Astrocyte of the hippocampus (primary cell): ENCODE data around the gene CNTNAP2.

Experiments used
- DNase-seq: peaks from one replicate; pipeline ENCODE4 v3.0.0; 2011; ENCODE audit warnings: low read depth, low spot score

CNTNAP2 gene

DNA sequence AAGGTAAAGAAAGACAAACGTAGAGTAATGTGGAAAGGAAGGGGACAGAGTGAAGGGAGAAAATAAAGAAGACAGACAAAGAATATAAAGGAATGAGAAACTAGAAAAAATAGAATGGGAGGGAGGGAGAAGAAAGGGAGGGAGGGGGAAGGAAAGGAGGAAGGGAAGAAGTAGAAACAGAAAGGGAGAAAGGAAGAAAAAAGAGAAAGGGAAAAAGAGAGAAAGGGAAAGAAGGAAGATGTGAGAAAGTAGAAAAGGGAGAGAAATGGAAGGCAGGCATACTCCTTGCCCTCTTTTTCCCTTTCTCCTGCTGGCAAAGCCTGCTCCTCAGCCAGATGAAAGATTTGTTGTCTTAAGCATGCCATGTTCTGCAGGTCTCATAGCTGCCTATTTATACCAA lies 1336.2 kb downstream of the CNTNAP2 start:
- no peak for DNase-seq

- no peak for DNase-seq
Measured at GRCh38 chr7:147465223-147465622, 1348.6 kb downstream of the CNTNAP2 start.

- DNase-seq, result no peak
Measured at GRCh38 chr7:147472556-147472955, 1356.0 kb downstream of the CNTNAP2 start.

- DNase-seq, result no peak
Measured at GRCh38 chr7:147474862-147475261, 1358.3 kb downstream of the CNTNAP2 start.

- no peak for DNase-seq
Measured at GRCh38 chr7:147477526-147477925, 1360.9 kb downstream of the CNTNAP2 start.

GRCh38 chr7:147478796-147479195 lies 1362.2 kb downstream of the CNTNAP2 start:
- no peak for DNase-seq

DNA sequence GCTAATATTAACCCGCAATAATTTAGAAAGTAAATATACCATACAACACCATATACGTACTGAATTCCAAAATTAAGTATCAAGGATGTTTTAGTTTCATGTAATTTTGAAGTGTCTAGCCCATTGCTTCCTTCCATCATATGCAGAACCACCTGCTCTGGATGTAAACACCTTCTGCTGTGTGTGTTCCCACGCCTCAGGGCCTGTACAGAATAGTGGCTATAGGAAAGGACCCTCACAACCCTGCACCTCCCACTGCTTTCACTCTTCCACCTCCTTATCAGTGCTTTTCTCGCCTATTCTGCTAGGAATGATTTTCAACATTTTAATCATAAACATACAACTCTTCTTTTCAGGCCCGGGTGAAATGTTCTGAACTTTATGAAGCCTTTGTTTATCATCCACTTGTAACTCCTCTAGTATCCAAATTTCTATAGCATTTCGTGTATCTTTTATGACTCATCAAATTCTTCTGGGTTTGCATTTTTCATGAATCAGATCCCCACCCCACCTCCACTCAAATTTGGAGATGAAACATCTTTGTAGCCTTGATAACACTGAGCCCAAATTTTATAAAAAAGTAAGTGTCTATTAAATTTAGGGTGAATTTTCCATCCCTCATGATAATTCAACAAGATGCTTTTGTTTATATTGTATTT lies 1367.2 kb downstream of the CNTNAP2 start:
- DNase-seq, result no peak

DNA sequence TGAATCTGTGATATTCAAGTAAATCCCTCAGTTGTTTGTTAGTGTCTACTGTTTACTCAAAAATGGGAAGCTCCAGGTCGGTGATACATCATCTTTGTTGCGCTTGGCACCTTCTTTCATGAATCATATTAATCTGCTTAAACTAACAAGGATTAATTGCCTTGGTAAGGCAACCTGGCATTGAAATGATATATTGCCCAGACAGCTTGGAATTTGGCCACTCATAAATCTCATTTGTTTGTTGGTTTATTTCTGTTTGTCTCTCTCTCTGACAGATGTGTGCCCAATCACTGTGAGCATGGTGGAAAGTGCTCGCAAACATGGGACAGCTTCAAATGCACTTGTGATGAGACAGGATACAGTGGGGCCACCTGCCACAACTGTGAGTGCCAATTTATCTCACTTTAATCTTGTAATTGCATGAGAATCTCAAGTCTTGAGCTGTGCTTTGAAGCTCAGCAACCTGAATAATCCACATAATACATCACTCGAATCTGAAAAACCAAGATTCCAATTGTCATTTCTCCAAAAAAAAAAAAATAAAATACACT lies 1369.1 kb downstream of the CNTNAP2 start:
- DNase-seq, result peak; percentile 25

DNA sequence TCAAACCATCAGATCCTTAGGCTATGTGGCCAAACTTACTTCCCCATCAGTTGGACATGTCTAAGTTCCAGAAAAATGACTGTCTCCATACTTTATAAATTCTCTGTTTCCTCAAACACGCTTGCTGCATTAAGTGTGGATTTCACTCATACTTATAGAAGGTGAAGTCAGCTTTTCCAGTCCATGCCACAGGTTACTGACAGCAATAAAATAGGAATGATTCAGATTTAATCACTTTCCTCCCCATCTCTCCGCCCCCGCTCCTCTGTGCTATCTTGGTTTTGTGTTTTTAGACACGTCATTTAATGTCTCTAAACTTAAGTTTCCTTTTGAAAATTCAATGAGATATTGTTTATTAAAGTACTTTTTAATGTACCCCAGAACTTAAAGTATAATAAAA lies 1376.0 kb downstream of the CNTNAP2 start:
- DNase-seq, result no peak

- no peak for DNase-seq
Measured at GRCh38 chr7:147496209-147496608, 1379.6 kb downstream of the CNTNAP2 start.

DNA sequence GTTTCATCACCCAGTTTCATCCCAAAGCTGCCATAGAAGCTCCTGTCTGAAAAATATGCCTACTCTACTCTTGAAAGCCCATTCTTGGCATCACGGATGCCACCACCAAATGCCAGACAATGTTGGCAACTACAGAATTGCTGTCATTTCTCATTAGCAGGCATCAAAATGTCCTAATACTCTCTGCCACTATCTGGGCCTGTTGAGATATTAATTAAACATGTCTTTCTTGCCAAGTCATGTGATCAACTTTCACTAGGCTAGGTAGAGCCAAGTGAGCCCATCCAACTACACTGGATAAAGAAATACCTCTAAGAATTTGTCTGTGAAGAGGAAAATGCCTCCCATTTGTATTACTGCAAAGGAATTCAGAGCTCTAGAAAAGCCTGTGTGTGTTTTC lies 1380.6 kb downstream of the CNTNAP2 start:
- DNase-seq, result no peak

DNA sequence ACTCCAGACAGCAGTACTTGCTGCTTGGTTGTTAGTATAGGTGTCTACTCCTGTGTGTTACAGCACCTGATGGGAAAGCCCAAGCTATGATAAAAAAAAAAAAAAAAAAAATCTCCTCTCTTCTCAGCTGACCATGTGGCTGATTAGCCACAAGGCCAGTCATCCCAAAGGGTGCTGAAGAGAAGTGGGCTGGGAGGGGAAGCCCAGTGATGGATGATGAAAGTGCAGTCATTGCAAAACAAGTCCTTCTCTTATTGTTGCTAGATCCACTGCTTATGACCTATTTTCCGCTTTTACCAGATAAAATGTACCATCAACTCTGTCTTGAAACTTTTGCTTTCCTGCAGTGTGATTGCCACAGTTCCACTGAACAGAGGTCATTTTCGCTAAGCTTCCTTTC lies 1381.5 kb downstream of the CNTNAP2 start:
- DNase-seq, result no peak

- peak; percentile 12 for DNase-seq
Measured at GRCh38 chr7:147509035-147509501, 1392.5 kb downstream of the CNTNAP2 start.

GRCh38 chr7:147509541-147510200 lies 1393.1 kb downstream of the CNTNAP2 start:
- DNase-seq, result peak; percentile 25

DNA sequence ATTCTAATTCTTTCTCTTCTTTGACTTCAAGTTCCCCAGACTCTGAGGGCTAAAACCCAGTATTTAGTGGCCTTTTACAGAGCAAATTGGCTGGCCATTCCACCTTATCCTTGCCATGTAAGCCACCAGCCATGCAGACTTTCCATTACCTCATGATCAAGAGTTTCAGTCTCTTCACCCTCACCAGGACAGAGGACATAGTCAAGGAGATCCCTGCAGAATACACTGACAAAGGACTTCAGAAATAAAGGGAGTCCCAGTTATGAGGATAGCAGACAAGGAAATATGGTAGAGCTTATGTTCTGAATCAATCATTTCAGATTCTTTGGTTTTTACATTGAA lies 1393.6 kb downstream of the CNTNAP2 start:
- no peak for DNase-seq

DNA sequence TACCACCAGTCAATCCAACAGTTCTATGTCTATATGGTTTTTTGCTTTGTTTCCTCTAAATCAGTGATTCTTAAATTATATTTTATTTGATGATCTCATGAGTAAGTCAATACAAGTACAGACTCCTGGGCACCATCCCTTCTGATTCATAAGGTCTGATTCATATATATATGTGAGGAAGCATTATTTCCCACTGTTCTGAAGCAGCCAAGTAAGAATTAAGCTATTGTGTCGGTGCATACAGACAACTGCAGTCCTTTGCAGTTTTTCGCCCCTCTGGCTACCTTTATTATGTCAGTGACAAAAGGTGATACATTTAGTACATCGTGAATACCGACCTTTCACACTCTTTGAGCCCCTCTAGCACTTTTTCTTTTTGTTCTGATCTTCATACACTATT lies 1394.3 kb downstream of the CNTNAP2 start:
- DNase-seq, result peak; percentile 14

DNA sequence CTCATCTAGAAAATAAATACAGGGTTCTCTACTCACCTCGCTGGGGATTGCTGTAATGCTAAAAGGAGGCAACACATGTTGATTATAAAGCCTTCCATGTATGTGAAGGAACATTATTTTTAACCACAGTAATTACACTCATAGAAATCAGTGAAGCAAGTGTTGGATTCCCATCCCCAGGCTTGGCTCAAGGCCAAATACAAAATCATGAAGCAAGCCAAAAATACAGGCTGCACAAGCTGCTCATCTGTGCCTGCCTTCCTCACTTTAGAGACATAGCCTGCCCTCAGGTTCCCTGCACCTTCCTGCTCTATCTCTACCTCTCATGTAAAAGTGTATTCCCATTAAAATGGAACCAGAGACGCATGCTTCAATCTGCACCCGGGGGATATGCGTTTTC lies 1396.8 kb downstream of the CNTNAP2 start:
- DNase-seq, result no peak

DNA sequence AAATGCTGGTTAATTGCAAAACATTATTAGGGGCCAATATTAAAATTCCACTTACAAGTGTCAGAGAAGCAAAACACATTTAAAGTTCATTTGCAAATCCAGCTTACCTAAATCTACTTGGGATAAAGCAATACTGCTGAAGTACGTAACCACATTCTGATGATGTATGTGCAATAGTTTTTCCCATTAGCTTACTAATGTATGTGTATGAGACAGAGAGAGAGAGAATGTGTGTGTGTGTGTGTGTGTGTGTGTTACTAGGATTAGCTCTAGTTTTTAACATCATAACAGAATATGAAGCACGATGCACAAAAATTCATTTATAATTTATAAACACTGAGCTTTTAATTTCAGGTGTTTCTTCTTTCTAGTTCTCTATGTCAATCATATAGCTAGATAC lies 1399.8 kb downstream of the CNTNAP2 start:
- no peak for DNase-seq

GRCh38 chr7:147519062-147519461 lies 1402.5 kb downstream of the CNTNAP2 start:
- DNase-seq, result peak; percentile 19

GRCh38 chr7:147523056-147523455 lies 1406.5 kb downstream of the CNTNAP2 start:
- DNase-seq, result no peak

GRCh38 chr7:147524726-147525250 lies 1408.2 kb downstream of the CNTNAP2 start:
- no peak for DNase-seq

DNA sequence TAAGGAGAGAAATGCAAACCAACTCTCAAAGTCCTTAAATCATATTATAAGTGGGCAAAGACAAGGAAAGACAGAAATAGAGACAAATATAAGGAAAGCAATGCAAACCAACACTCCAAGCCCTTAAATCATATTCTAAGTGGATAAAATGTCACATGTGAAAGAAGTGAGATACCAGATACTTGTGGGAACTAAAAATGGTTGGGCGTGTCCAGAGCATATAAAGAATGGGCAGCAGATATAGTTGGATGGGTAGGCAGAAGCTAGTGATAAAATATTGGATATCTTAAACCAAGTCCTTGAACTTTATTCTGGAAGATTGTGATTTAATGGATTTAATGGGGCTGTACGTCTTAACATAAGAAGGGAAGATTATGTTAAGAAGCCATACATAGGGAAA lies 1408.7 kb downstream of the CNTNAP2 start:
- DNase-seq, result no peak

DNA sequence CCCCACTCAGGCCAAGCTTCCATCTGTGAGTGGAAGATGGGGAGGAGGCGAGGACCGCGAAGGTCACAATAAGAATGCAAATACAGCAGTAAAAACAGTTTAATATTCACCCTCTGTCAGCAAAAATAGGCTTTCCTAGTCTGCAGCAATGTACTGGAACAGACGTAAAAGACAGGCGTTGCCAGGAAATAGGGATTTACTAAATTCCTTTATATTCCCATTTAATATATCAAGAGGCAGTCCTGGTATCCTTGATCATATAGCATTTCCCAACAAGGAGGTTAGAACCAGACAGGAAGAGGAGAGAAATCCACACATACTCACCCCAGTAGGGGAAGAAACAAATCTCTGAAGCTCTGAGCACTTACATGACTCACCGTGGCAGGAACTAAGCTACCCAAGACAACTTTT lies 1419.1 kb downstream of the CNTNAP2 start:
- DNase-seq, result no peak
